ENCODE measurements around the gene ALG14. TPM values are rescaled to one million over a fixed set of nuclear protein-coding genes. Genes with fewer than 3 reads are reported as not detected.

Gene ALG14
- 1 to 10 TPM in 3 of 6 donors, under 1 TPM in 3; 0.55 to 6.2 (median 0.98) TPM for total RNA-seq

GRCh38 chr1:95072532-95073419, at the start of gene ALG14:
ALG14 (minus strand) TSS chr1:95072951; CDS start chr1:95072898, 53 bp downstream.
- peak; percentile 98 to 99 for ATAC-seq (ENCODE audit: low FRiP score in 2 of 2)
- WGBS, 2 donors, result 0 to 1% methylated on average over 23 to 53 of the region's 53 CpGs
- Histone ChIP-seq H3K4me3 (peak within 1 kb of the TSS; percentile 58 to 81 (median 76)), H3K27ac (peak within 1 kb of the TSS; percentile 85 to 95 (median 92)), H3K27me3 (no peaks in the 10 kb centered on the region), H3K36me3 (no peaks in the 10 kb centered on the region), H3K9me3 (no peaks in the 10 kb centered on the region), H3K4me1 (peaks cover 0 to 12% (median 7%) of the 10 kb centered on the region in 4 donors)
- TF ChIP-seq EP300 (IDR thresholded peaks at IDR 0.05) (no peak), CTCF (IDR thresholded peaks at IDR 0.05) (peak in 1 of 6 experiments; percentile 14), POLR2A (IDR thresholded peaks at IDR 0.05) (peak in 3 of 4 donors; percentile 25 to 87 (median 54)), POLR2AphosphoS5 (IDR thresholded peaks at IDR 0.05) (peak; percentile 92 to 93)
- DNase-seq, result peak; percentile 85 to 92

GRCh38 chr1:95122151-95122697, 49.5 kb upstream of the ALG14 start:
- no peaks in the 10 kb centered on the region for H3K27me3 ChIP-seq
- H3K36me3 ChIP-seq, result no peaks in the 10 kb centered on the region
- H3K27ac ChIP-seq, result no peak overlapping the region
- no peaks in the 10 kb centered on the region for H3K9me3 ChIP-seq
- no peak for DNase-seq
- WGBS, 2 donors, result 65 to 69% methylated on average over 8 of the region's 8 CpGs
- no peak for ATAC-seq (ENCODE audit: low FRiP score in 2 of 2)
- no peak overlapping the region for H3K4me3 ChIP-seq
- H3K4me1 ChIP-seq, result peaks cover 0 to 16% (median 6%) of the 10 kb centered on the region in 4 donors
- TF ChIP-seq POLR2A (IDR thresholded peaks at IDR 0.05), result no peak
- TF ChIP-seq EP300 (IDR thresholded peaks at IDR 0.05), result no peak
- no peak for TF ChIP-seq CTCF (IDR thresholded peaks at IDR 0.05)
- no peak for TF ChIP-seq POLR2AphosphoS5 (IDR thresholded peaks at IDR 0.05)

- Histone ChIP-seq H3K36me3 (no peaks in the 10 kb centered on the region), H3K4me1 (peaks cover 5 to 29% (median 12%) of the 10 kb centered on the region in 4 donors)
- no peak for ATAC-seq (ENCODE audit: low FRiP score in 2 of 2)
Observed at GRCh38 chr1:95119273-95119672, 46.5 kb upstream of the ALG14 start.

GRCh38 chr1:95118710-95119109, 46.0 kb upstream of the ALG14 start:
- TF ChIP-seq POLR2A (IDR thresholded peaks at IDR 0.05), result no peak
- TF ChIP-seq CTCF (IDR thresholded peaks at IDR 0.05), result no peak
- no peak for TF ChIP-seq EP300 (IDR thresholded peaks at IDR 0.05)
- no peak for TF ChIP-seq POLR2AphosphoS5 (IDR thresholded peaks at IDR 0.05)
- WGBS, 2 donors, result 83 to 90% methylated on average over 6 of the region's 6 CpGs
- Histone ChIP-seq H3K4me3 (peak overlapping the region in 1 of 4 donors; percentile 62), H3K4me1 (peaks cover 5 to 29% (median 12%) of the 10 kb centered on the region in 4 donors), H3K27ac (no peak overlapping the region), H3K9me3 (no peaks in the 10 kb centered on the region), H3K36me3 (no peaks in the 10 kb centered on the region), H3K27me3 (no peaks in the 10 kb centered on the region)
- DNase-seq, result no peak
- ATAC-seq (ENCODE audit: low FRiP score in 2 of 2), result no peak

More at GRCh38 chr1:95119273-95119672, 46.5 kb upstream of the ALG14 start:
- TF ChIP-seq POLR2AphosphoS5 (IDR thresholded peaks at IDR 0.05) (no peak), POLR2A (IDR thresholded peaks at IDR 0.05) (no peak), CTCF (IDR thresholded peaks at IDR 0.05) (no peak), EP300 (IDR thresholded peaks at IDR 0.05) (no peak)
- no peak for DNase-seq
- no peaks in the 10 kb centered on the region for H3K9me3 ChIP-seq
- H3K4me3 ChIP-seq, result no peak overlapping the region
- H3K27ac ChIP-seq, result no peak overlapping the region
- H3K27me3 ChIP-seq, result no peaks in the 10 kb centered on the region

Data from upper lobe of left lung (tissue), 6 donors.